GM21390 (cell line): ENCODE measurements around the gene SPP2.

ENCODE experiments used
- ATAC-seq: cut with Tn5 transposase; IDR thresholded peaks from one replicate; pipeline ENCODE4 v1.9.1; 2021; ENCODE audit not compliant: unreplicated experiment

The SPP2 gene

DNA sequence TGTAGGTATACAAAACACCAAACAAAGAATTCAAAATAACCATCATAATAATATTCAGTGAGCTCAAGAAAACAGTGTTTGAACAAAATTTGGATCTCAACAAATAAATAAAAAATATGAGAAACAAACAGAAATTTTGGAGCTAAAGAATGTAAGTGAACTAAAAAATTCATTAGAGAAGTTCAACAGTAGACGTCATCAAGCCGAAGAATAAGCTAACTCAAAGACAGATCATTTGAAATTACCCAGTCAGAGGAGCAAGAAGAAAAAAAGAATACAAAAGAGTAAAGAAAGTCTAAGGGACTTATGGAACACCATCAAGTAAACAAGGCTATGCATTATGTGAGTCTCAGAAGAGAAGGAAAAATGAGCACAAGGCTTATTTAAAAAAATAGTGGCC lies 16.6 kb upstream of the SPP2 start:
- no peak for ATAC-seq

DNA sequence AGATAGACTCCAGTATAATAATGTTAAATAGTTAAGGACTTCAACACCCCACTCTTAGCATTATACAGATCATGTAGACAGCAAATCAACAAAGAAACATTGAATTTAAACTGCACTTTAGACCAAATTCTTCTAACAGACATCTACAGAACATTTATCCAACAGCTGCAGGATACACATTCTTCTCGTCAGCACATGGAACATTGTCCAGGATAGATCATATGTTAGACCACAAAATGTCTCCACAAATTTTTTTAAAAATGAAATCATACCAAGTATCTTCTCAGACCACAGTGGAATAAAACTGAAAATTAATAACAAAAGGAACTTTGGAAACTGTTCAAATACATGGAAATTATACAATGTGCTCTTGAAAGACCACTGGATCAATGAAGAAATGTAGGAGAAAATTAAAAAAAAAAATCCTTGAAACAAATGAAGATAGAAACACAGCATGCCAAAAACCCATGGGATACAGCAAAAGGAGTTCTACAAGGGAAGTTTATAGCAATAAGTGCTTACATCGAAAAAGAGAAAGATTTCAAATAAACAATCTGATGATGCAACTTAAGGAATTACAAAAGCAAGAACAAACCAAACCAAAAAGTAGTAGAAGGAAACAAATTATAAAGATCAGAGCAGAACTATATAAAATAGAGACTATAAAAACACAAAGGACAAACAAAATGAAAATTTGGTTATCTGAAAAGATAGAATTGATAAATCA lies 12.3 kb upstream of the SPP2 start:
- no peak for ATAC-seq

DNA sequence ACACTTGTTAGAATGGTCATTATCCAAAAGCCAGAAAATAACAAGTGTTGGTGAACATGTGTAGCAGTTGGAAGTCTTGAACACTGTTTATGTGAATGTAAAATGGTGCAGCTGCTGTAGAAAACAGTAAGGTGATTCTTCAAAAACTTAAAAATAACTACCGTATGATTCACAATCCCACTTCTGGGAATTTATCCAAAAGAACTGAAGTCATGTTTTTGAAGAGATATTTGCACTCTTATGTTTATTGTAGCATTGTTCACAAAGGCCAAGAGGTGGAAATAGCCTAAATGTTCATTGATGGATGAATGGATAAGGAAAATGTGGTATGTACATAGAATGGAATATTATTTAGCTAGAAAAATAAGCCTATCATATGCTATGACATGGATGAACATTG lies 6.3 kb upstream of the SPP2 start:
- ATAC-seq, result no peak

DNA sequence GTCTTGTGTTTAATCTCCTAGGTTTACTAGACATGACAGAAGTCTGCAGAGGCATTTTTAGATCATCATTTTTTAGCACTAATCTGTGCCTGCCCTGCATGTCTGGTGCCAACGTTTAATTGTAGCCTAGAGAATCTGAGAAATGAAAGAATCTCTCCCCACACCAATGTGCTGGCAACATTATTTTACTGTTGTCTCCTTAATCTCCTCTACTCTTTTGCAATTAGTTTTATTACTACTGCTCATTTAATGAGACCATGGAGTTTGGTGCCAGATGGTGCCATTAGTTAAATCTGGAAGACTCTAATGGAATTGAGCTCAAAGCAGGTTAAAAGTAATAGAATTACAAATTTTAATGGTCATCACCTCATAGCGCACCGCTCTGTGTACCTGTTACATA lies 4.0 kb upstream of the SPP2 start:
- ATAC-seq, result no peak

DNA sequence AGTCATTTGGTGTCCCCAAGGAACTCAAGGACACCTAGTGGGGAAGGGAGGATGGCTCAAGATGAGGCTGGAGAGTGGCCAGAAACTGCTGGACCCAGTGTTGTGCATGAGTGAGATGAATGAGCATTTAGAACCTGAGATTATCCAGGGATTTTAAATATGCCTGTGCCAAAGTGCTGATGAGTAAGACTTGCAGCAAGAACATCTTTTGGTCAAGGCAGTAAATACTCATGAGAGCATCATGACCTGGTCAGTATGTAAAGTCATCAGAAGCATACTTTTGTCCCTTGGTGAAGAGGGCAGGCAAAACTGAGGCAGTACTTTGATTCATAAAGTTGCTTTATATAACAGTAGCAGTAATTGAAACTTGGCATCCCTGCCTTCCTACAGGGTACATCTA lies 3.1 kb upstream of the SPP2 start:
- ATAC-seq, result no peak

DNA sequence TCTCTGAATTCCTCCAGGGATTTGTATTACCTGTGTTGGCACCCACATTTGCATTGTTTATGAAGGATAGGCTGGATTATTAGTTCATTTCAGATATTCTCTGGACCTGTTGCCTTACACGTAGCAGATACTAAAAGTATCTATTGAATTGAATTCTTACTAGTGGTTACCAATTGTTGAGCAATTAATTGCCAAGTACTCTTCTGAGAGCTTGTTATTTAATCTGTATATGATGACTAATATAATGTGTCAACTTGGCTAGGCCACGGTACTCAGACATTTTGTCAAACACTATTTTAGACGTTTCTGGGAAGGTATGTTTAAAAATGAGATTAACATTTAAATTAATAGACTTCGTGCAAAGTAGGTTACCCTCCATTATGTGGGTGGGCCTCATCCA lies 2.5 kb upstream of the SPP2 start:
- ATAC-seq, result no peak

DNA sequence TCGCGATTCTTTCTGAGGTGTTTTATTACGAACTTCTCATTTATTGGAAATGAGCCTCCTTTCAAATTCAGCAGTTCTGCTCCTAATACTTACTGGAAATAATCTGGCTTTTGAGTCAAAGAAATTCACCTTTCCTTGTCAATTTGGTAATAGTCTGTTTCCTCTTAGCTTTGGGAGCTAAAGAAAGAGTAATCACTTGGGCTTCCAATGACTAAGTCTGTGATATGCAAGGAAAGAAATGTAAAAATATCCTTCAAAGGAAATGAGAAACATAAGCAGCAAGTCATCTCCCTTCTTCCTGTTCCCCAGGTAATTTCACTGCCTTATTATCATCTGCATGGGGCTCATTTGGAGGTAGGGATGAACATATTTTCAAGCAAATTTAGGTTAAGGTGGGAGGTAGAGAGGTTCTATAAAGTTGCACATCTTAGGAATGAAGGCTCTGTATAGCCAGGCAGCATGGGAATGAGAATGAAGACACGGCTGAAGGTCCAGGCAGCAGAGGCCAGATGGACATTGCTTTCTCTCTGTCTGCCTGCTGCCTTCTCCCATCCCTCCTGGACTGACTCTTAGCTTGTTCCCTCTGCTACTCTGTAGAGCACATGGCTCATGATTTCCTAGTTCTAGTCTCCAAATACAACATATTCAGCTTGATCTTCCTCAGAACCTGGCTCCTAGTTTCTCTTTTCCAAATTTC lies 1.0 kb downstream of the SPP2 start:
- ATAC-seq, result no peak

DNA sequence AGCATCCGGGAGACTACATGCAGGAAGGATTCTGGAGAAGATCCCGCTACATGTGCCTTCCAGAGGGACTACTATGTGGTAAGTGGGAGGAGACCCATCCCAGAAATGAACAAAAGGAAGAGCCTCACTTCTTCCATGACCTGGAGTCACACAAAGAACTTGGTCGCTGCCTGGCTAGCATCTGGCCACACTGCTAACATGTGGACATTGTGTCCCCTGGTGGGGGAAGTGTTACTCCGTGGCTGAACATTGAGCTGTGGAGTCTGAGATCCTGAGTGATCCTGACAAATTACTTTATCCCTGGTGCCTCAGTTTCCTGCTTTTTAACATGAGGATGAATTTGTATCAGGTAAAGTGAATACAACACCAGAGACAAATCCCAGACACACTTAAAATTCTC lies 8.4 kb downstream of the SPP2 start:
- no peak for ATAC-seq

DNA sequence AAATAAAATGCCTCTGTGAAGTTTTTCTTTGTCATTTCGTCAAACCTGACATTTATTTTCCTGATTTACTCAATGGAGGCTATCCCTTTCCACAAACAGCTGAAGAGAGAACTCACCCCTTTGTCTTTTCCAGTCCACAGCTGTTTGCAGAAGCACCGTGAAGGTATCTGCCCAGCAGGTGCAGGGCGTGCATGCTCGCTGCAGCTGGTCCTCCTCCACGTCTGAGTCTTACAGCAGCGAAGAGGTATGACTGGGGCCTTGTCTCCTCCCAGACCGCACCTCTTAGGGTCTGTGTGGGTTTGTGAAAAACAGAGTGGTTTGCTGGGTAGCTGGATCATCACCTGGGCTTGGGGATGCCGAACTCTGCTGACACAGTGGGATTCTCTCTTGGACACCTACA lies 9.7 kb downstream of the SPP2 start:
- no peak for ATAC-seq

DNA sequence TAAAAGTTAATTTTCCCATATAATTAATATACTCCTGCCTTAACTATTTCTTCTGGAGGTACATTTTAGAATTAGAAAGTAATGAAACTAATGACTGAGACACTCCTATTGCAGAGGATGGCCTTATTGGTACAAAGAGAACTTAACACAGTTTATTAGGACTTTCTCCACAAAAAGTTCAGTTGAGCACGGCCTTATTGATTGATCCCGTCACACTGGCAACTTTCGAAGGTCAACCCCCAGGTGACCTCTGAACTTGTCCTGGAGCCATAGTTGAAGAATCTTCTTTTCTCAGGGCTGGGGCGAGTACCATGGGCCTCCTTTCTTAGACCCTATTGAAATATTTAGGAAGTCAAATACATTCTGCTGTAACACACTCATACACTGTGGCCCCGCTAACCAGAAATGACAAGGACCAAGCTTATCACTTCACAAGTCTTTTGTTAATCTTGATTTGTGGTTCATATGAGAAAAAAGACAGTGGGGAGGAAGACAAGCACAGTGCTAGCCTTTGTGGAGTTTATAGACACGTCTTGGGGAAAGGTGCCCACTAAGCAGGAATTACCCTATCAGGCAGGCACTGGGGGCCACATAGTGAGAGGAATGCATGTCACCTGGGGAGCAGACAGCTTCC lies 11.2 kb downstream of the SPP2 start:
- ATAC-seq, result no peak

DNA sequence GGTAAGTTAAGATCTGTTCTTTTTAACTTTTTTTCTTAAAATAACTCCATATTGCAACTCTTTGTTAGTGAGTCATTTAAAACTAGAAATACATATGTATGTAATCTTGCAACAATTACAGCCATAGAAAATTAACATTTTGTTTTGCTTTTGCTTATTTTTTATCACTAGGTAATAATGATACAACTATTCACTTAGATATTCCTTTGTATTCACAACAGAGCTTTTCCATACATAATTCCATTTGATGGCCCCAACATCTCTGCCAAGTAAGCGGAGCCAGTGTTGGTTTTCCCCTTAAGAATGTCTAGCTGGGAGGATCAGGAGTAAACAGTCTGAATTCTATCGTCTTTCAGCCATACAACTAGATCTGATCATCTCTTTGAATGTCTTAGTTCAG lies 16.1 kb downstream of the SPP2 start:
- no peak for ATAC-seq

DNA sequence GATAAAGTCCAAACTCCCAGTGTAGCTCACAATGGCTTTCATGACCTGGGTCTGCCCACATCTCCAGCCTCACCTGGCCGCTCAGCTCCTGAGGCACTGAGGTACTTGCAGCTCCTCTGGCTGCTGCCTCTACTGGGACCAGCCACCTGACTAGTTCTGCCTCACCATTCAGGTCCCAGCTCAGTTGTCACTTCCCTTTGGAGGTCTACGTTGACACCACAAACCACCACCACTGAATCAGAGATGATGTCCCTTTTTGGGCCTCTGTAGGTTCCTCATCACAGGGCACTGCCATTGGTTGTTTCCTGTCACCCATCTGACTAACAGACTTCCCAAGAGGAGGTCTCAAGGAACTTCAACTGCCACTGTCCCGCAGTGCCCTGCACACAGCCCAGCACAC lies 21.2 kb downstream of the SPP2 start:
- ATAC-seq, result no peak

DNA sequence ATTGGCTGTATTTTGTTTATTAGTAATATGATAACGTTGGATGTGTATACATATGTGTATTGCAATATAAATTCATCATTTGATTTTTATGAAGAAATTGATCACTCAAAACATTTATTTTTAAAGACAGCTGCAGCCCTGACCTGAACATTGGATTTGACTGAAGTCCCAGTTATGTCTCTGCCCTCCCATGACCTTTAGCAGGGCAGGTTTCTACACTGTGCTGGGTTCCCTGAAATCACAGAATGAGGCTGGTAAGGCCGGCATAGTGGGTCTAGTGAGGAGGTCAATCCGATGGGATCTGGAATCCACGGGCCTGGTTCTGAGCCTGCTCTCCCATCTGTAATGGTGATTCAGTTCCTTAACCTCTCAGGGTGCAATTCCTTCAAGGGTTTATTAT lies 22.0 kb downstream of the SPP2 start:
- no peak for ATAC-seq

DNA sequence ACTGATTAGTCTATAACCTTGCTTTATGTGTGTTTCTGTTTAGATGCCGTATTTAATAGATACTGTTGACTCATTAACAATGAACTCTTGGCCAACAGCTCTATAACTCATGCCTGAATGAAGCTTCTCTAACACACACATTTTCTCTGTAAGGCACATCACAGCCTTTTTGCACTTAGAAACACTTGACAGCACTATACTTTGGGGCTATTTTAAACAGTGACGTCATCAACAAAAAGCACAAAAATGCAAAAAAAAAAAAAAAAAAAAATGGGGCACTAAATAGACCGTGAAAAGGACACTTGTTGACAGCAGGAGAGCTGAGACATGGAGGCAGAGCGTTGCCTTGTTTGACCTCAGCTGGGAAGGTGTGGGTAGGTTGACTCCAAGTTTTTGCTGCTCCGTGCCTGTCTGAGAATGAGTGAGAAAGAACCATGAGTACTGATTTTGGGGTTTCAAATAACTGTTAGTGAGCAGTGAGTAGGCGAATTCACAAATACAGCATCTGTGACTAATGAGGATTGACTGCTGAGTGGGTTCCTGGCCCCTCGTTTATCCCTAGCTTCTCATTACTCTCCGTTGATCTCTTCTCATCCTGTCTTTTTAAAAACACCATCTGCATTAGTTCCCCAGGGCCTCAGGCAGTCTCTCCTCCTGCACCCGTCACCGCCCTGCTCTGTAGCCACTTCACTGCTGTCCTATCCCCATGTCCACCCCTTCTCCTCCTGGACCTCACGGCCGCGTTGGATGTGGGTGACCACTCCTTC lies 24.4 kb downstream of the SPP2 start:
- ATAC-seq, result no peak

DNA sequence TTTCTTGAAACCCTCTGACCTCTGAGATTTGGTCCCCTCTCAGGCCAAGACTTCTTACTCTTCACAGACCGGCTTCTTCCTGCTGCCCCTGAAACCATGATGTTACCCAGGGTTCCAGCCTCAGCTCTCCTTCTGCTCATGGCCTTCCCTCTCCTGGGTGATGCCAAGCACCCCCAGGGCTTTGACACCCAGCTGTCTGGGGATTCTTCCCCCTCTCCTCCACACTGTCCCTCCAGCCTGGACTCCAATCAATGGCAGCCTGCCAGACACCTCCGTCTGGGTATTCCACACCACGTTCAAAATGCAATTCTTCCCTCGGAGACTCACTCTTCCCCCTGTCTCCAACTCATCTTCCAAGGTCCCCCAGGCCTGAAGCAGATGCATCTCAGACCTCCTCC lies 25.0 kb downstream of the SPP2 start:
- ATAC-seq, result no peak

DNA sequence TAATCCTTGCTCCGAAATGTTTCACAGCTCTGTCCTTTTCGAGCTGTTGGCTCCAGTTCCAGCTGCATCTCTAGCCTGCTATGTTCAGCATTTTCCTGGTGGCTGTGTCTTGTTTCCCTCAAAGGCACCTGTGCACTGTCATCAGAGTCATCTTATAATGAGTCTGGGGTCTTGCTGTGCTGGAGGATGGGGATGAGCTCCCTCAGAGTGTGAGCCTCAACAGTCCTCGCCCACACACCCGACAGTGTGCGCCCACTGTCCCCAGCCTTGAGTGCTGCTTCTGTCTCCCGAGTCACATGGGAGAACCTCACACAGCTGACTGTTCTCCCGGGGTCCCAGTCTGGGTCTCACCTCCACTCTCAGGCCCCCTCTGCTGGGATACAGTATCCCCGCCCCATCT lies 25.4 kb downstream of the SPP2 start:
- no peak for ATAC-seq

DNA sequence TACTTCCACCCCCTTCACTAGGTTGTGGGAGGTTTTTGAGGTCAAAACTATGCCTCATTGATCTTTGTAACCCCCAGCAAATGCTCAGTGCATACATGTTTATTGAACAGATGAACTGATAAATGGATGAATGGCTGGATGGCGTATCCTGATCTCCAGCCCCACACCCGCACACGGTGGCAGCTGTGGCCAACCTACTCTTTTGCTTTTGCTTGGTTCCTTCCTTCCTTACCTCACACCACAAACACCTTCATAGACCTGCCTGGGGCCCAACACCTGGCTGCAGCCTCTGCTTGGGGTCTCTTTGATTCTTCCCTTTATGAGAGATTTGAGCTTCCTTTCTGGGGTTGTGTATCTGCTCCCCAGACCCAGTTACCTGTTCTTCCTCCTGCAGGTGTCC lies 25.9 kb downstream of the SPP2 start:
- no peak for ATAC-seq

DNA sequence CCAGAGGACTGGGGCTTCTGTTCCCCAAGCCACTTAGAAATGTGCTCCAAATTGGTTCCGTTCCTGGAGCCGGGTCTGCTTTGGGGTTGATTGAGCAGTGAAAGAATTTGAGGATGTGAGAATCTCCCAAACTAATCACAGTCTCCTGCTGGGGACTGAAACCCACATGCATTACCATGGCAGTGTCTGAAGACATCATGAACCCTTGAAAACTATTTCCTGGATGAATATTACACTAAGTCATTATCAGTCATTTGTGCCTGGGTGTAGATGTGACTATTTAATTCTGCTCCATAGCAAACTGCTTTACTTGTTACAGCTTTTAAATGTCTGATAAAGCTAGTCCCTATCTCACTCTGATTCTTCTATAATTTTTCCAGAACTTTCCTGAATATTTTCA lies 27.6 kb downstream of the SPP2 start:
- ATAC-seq, result no peak

DNA sequence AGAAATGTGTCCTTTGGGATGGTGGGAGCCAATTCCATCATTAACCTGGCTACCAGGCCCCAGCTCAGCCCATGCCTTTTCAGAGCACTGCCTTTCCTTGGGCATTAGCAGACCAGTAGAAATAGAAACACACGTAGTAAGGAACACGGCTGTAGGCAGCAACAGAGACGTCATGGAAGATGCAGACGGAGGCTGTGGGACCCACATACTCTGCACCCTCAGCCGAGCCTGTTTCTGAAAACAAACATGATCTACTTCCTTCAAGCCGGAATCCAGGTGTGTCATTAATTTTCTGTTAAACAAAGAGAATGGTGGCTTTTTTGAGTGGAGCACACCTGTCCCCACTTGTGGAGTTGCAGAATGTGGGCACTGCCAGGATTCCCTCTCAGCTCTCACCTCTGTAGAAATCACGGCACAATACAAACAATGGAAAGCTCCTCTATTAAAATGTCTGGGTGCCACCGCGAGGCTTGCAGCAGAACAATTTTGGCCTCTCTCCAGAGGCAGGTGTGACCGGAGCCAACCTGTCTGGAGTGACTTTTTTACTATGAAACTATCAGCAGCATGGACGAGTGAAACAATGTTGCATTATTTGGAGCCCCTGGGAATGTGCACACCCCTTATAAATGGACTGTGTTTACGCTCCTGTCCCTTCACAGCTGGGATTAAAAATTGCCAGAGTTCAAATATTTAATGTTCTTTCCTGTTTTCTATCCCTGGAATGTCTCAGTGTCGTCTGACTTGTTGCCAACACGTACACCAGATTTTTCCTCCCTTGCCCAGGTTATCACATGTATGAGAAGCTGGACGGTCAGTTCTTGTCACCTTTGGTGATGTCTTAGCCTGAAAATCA lies 31.7 kb downstream of the SPP2 start:
- no peak for ATAC-seq

DNA sequence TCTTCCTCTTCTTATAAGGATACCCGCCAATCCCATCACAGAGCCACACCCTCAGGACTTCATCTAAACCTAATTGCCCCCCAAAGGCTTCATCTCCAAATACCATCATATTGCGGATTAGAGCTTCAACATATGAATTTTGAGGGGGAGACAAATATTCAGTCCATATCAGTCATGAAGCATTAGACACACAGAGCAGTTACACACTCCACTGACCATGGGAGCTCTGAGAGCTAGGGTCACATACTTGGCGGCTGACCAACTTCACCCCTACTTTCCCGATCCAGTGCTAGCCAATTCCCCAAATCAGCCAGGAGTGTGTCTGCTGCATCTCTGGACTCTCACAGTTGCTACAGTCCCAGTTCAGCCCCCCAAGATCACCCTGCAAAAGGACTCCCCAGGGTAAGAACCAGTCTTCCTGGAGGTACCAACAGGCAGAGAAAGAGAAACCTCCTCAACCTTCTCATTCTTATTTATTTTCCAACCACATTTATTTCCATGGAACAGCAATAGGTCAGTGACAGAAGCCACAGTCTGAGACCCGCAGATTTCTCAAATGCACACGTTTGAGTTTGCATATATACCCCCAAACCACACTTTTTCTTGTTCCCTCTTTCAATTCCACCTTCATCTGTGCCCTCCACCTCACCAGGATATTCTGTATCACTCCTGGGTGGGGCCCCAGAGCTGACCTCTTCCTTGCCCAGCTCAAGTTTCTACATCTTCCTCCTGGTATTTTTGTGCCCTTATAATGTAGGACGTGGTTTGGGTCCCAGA lies 33.3 kb downstream of the SPP2 start:
- no peak for ATAC-seq
